ENCODE results near the gene MYF5. TPM values are rescaled to one million over a fixed set of nuclear protein-coding genes. Genes with fewer than 3 reads are reported as not detected.
A peak's percentile ranks its signal among the peaks of the same experiment; 100 is the strongest.

MYF5 gene
- total RNA-seq, 1 donor from 2014 or later: not detected

- no peaks in the 10 kb centered on the region for H3K9me3 Mint-ChIP-seq (ENCODE audit: unreplicated experiment)
- TF ChIP-seq CTCF (IDR thresholded peaks at IDR 0.05; ENCODE audit: unreplicated experiment): no peak
- H3K27ac Mint-ChIP-seq (ENCODE audit: unreplicated experiment): no peak overlapping the region
- DNase-seq (ENCODE audit: low spot score): no peak
- peaks cover 38% of the 10 kb centered on the region for H3K4me1 Mint-ChIP-seq (ENCODE audit: unreplicated experiment)
- no peaks in the 10 kb centered on the region for H3K36me3 Mint-ChIP-seq (ENCODE audit: low read depth, unreplicated experiment)
- peaks cover 6% of the 10 kb centered on the region for H3K27me3 Mint-ChIP-seq (ENCODE audit: unreplicated experiment)
- peak overlapping the region; percentile 12 for H3K4me3 Mint-ChIP-seq (ENCODE audit: unreplicated experiment)
Measured at GRCh38 chr12:80714055-80714454, 2.7 kb upstream of the MYF5 start.

GRCh38 chr12:80714846-80715245, 1.9 kb upstream of the MYF5 start:
- Mint-ChIP-seq H3K27me3 (ENCODE audit: unreplicated experiment) (peaks cover 6% of the 10 kb centered on the region), H3K4me3 (ENCODE audit: unreplicated experiment) (no peak overlapping the region), H3K9me3 (ENCODE audit: unreplicated experiment) (no peaks in the 10 kb centered on the region), H3K4me1 (ENCODE audit: unreplicated experiment) (peaks cover 30% of the 10 kb centered on the region), H3K36me3 (ENCODE audit: low read depth, unreplicated experiment) (no peaks in the 10 kb centered on the region), H3K27ac (ENCODE audit: unreplicated experiment) (no peak overlapping the region)
- TF ChIP-seq CTCF (IDR thresholded peaks at IDR 0.05; ENCODE audit: unreplicated experiment): no peak
- DNase-seq (ENCODE audit: low spot score): no peak

GRCh38 chr12:80715713-80716249, 931 bp upstream of the MYF5 start:
- Mint-ChIP-seq H3K27me3 (ENCODE audit: unreplicated experiment) (no peaks in the 10 kb centered on the region), H3K9me3 (ENCODE audit: unreplicated experiment) (no peaks in the 10 kb centered on the region)
- no peak for DNase-seq (ENCODE audit: low spot score)

DNA sequence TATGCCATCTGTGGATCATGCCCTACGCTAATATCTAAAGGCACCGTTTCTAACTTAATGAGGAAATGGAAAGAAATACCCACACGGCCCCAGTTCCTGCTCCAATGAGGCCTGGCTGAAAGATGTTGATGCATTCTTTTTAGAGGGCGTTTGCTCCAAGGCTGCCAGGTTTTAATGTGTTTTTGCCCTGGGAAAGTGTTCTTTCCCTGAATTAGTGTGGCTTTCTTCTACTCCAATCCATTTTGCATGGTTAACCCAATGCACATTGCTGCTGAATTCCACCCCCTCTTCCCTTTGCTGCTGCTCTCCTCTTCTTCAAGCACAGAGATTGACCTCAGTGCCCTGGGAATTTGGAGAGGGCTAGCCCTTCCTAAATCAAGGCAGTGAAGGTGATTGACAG, 1.1 kb downstream of the MYF5 start:
- Mint-ChIP-seq H3K4me3 (ENCODE audit: unreplicated experiment) (no peak overlapping the region), H3K27ac (ENCODE audit: unreplicated experiment) (no peak overlapping the region)
- no peak for DNase-seq (ENCODE audit: low spot score)

More at GRCh38 chr12:80715713-80716249, 931 bp upstream of the MYF5 start:
- Mint-ChIP-seq H3K4me1 (ENCODE audit: unreplicated experiment) (peaks cover 20% of the 10 kb centered on the region), H3K27ac (ENCODE audit: unreplicated experiment) (no peak overlapping the region), H3K36me3 (ENCODE audit: low read depth, unreplicated experiment) (no peaks in the 10 kb centered on the region), H3K4me3 (ENCODE audit: unreplicated experiment) (no peak overlapping the region)
- no peak for TF ChIP-seq CTCF (IDR thresholded peaks at IDR 0.05; ENCODE audit: unreplicated experiment)

More for the DNA sequence above, 1.1 kb downstream of the MYF5 start:
- TF ChIP-seq CTCF (IDR thresholded peaks at IDR 0.05; ENCODE audit: unreplicated experiment): no peak
- Mint-ChIP-seq H3K27me3 (ENCODE audit: unreplicated experiment) (no peaks in the 10 kb centered on the region), H3K4me1 (ENCODE audit: unreplicated experiment) (peaks cover 18% of the 10 kb centered on the region), H3K9me3 (ENCODE audit: unreplicated experiment) (no peaks in the 10 kb centered on the region), H3K36me3 (ENCODE audit: low read depth, unreplicated experiment) (no peaks in the 10 kb centered on the region)
